ENCODE results near the gene GALNT9. TPM values are rescaled to one million over a fixed set of nuclear protein-coding genes. Genes with fewer than 3 reads are reported as not detected.

GALNT9 gene
- total RNA-seq, 2 donors from 2014 or later = 0.14 to 1.0 TPM

- Histone ChIP-seq H3K27ac (no peak overlapping the region), H3K4me3 (no peak overlapping the region), H3K36me3 (no peaks in the 10 kb centered on the region), H3K27me3 (replicated peaks; ENCODE audit: insufficient read depth) (no peaks in the 10 kb centered on the region), H3K4me1 (replicated peaks) (no peaks in the 10 kb centered on the region), H3K9me3 (no peaks in the 10 kb centered on the region)
- intact Hi-C loops (cut with DNase I) = no loop called here
- no peak for TF ChIP-seq CTCF (IDR thresholded peaks at IDR 0.05)
- no peak for TF ChIP-seq POLR2A (IDR thresholded peaks at IDR 0.05)
- no peak for TF ChIP-seq POLR2AphosphoS5 (IDR thresholded peaks at IDR 0.05)
- DNase-seq (ENCODE audit: low spot score) = no peak
- 44% methylated on average over 40 of the region's 41 CpGs for WGBS
These were observed 58.2 kb downstream of the GALNT9 start for GRCh38 chr12:132270969-132271754.

GRCh38 chr12:132270516-132270915, 58.9 kb downstream of the GALNT9 start:
- H3K27ac ChIP-seq = no peak overlapping the region
- H3K36me3 ChIP-seq = no peaks in the 10 kb centered on the region
- H3K9me3 ChIP-seq = no peaks in the 10 kb centered on the region
- peaks cover 2% of the 10 kb centered on the region for H3K27me3 ChIP-seq (replicated peaks; ENCODE audit: insufficient read depth)
- WGBS = 82% methylated on average over 12 of the region's 12 CpGs
- TF ChIP-seq CTCF (IDR thresholded peaks at IDR 0.05) (no peak), POLR2A (IDR thresholded peaks at IDR 0.05) (no peak), POLR2AphosphoS5 (IDR thresholded peaks at IDR 0.05) (no peak)
- intact Hi-C loops (cut with DNase I) = no loop called here
- H3K4me3 ChIP-seq = no peak overlapping the region
- H3K4me1 ChIP-seq (replicated peaks) = no peaks in the 10 kb centered on the region
- no peak for DNase-seq (ENCODE audit: low spot score)

DNA sequence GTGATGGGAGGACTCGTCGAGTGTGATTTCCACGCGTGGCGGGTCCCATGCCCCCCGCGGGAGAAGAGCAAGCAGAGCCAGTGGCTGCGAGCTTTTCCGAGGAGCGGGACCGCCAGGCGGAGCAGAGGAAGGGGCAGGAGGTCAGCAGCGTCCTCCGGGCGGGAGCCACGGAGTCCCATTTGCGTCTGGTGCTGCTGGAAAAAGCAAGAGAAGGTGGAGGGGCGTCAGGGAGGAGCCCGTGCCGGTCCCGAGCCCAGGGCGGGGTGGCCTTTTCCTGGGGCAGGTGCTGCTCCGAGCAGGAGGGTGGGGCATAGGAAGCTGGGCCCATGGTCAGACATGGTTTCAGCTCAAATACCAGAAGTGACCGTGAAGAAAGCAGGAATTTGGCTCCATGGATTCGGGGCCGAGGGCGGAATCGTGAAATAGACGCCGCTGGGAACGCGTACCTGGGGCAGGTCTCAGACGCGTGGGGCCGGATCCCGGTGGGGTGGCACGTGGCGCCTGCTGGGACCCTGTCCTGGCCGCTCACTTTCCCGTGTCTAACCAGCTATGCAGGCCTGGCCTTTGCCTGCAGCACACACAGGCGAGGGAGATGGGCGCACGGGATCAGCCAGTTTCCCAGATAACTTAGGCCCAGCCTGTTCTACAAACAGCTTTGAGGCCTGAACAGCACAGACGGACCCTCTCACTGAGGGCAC, 60.0 kb downstream of the GALNT9 start:
- Histone ChIP-seq H3K4me3 (no peak overlapping the region), H3K36me3 (no peaks in the 10 kb centered on the region), H3K9me3 (no peaks in the 10 kb centered on the region), H3K27me3 (replicated peaks; ENCODE audit: insufficient read depth) (peaks cover 2% of the 10 kb centered on the region), H3K4me1 (replicated peaks) (no peaks in the 10 kb centered on the region), H3K27ac (no peak overlapping the region)
- DNase-seq (ENCODE audit: low spot score) = no peak
- 91% methylated on average over 44 of the region's 44 CpGs for WGBS
- intact Hi-C loops (cut with DNase I) = no loop called here
- TF ChIP-seq POLR2A (IDR thresholded peaks at IDR 0.05) (no peak), CTCF (IDR thresholded peaks at IDR 0.05) (no peak), POLR2AphosphoS5 (IDR thresholded peaks at IDR 0.05) (no peak)

GRCh38 chr12:132268674-132269073, 60.7 kb downstream of the GALNT9 start:
- TF ChIP-seq POLR2A (IDR thresholded peaks at IDR 0.05) = no peak
- TF ChIP-seq CTCF (IDR thresholded peaks at IDR 0.05) = no peak
- no peak for TF ChIP-seq POLR2AphosphoS5 (IDR thresholded peaks at IDR 0.05)
- Histone ChIP-seq H3K4me1 (replicated peaks) (no peaks in the 10 kb centered on the region), H3K9me3 (no peaks in the 10 kb centered on the region), H3K27ac (no peak overlapping the region), H3K27me3 (replicated peaks; ENCODE audit: insufficient read depth) (peaks cover 2% of the 10 kb centered on the region), H3K36me3 (no peaks in the 10 kb centered on the region), H3K4me3 (no peak overlapping the region)
- WGBS = 52% methylated on average over 26 of the region's 26 CpGs
- no peak for DNase-seq (ENCODE audit: low spot score)
- intact Hi-C loops (cut with DNase I) = no loop called here

All from prostate gland (tissue), 2 donors.